Ammon's horn (tissue), 1 donor: ENCODE results near the gene DOCK4.

Experiments used
- DNase-seq: peaks from one replicate; pipeline ENCODE4 v3.0.0-alpha.2; 2016; ENCODE audit warnings: low spot score

DOCK4 gene

GRCh38 chr7:112161253-112162141 is 44.7 kb downstream of the DOCK4 start:
- DNase-seq = no peak

- no peak for DNase-seq
These were observed 45.4 kb downstream of the DOCK4 start for GRCh38 chr7:112160771-112161150.

GRCh38 chr7:112160130-112160770 is 45.9 kb downstream of the DOCK4 start:
- DNase-seq = no peak

- DNase-seq = peak; percentile 28
These were observed 46.8 kb downstream of the DOCK4 start for GRCh38 chr7:112159351-112159750.

- DNase-seq = no peak
These were observed 49.1 kb downstream of the DOCK4 start for GRCh38 chr7:112157072-112157471.

GRCh38 chr7:112156412-112156811 is 49.8 kb downstream of the DOCK4 start:
- no peak for DNase-seq

- no peak for DNase-seq
These were observed 51.5 kb downstream of the DOCK4 start for GRCh38 chr7:112154690-112155089.

- no peak for DNase-seq
These were observed 54.0 kb downstream of the DOCK4 start for GRCh38 chr7:112152186-112152585.

GRCh38 chr7:112150823-112151641 is 55.2 kb downstream of the DOCK4 start:
- peak; percentile 55 for DNase-seq

- no peak for DNase-seq
These were observed 56.5 kb downstream of the DOCK4 start for GRCh38 chr7:112149734-112150133.

GRCh38 chr7:112147793-112148361 is 58.3 kb downstream of the DOCK4 start:
- peak; percentile 56 for DNase-seq

- no peak for DNase-seq
These were observed 61.0 kb downstream of the DOCK4 start for GRCh38 chr7:112145206-112145605.

- no peak for DNase-seq
These were observed 61.7 kb downstream of the DOCK4 start for GRCh38 chr7:112144284-112145059.

- no peak for DNase-seq
These were observed 62.6 kb downstream of the DOCK4 start for GRCh38 chr7:112143582-112143981.

GRCh38 chr7:112143136-112143535 is 63.1 kb downstream of the DOCK4 start:
- DNase-seq = no peak

- DNase-seq = peak; percentile 50
These were observed 65.6 kb downstream of the DOCK4 start for GRCh38 chr7:112140600-112140999.

GRCh38 chr7:112138938-112139337 is 67.3 kb downstream of the DOCK4 start:
- DNase-seq = no peak

- no peak for DNase-seq
These were observed 67.8 kb downstream of the DOCK4 start for GRCh38 chr7:112138325-112138852.

- DNase-seq = no peak
These were observed 68.8 kb downstream of the DOCK4 start for GRCh38 chr7:112137141-112138101.
